GM12878 (cell line): ENCODE measurements around the gene ADAM15.

Source experiments
- ATF7 ChIP-seq: fragments of 450-650 bp; IDR thresholded peaks from 2 replicates; pipeline ENCODE4 v1.6.1; 2016; ENCODE audit warnings: low read depth, mild to moderate bottlenecking
- CBX5 ChIP-seq: sonication (generic); IDR thresholded peaks from 2 replicates; pipeline ENCODE4 v1.6.1; 2016; ENCODE audit warnings: low read depth, moderate library complexity, mild to moderate bottlenecking, inconsistent platforms
- EP300 ChIP-seq, 2 experiments: fragments of 150-350 bp in 1 of 2; IDR thresholded peaks; 2 replicates each; pipeline ENCODE4 v1.6.1; 2011 to 2012; ENCODE audit warnings: low read depth in 2 of 2, low read length in 2 of 2, borderline replicate concordance in 1 of 2, improper control_type of control experiment in 1 of 2, inconsistent platforms in 1 of 2; ENCODE audit not compliant: control insufficient read depth in 1 of 2
- TF ChIP-seq, protein P1 (sequence below): fragments of 450-650 bp; IDR thresholded peaks from 2 replicates; pipeline ENCODE4 v1.6.1; 2018; ENCODE audit warnings: mild to moderate bottlenecking, low read depth, moderate library complexity; ENCODE audit not compliant: partially characterized antibody
- TF ChIP-seq, protein P2 (sequence below), 3 experiments: IDR thresholded peaks in 2 of 3; conservative IDR thresholded peaks in 1 of 3; 2 replicates each; pipeline ENCODE4 v1.5.1; 2011; ENCODE audit warnings: low read depth in 3 of 3, low read length in 3 of 3, mild to moderate bottlenecking in 3 of 3, control low read depth in 2 of 3, moderate library complexity in 2 of 3, inconsistent platforms in 1 of 3, mixed read lengths in 1 of 3; ENCODE audit not compliant: control insufficient read depth in 2 of 3, insufficient read depth in 1 of 3; ENCODE audit errors: extremely low read depth in 1 of 3

DNA sequence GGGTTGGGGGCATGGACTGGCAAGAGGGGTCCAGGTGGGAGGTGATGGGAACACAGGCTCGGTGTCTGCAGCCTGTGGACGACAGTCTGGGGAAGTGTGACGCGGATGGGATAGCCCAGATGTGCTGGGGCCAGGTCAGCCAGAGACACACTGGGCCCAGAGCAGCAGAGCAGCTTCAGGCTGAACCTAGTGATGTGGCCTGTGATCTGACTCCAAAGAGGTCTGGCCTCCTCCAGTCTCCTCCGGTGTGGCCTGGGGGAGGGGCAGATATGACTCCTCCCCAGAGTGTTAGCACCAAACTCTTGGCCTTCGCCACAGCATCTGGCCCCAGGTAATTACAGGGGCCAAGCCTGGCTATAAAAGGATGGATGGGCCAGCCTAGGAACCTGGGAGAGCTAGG, 41.0 kb downstream of the ADAM15 start:
- TF ChIP-seq ATF7 (no peak), EP300 (IDR thresholded peaks at IDR 0.05; ENCODE audit: borderline replicate concordance in 1 of 2, control insufficient read depth in 1 of 2, low read depth in 2 of 2, low read length in 2 of 2) (no peak), CBX5 (no peak)
- TF ChIP-seq, protein P1, sequence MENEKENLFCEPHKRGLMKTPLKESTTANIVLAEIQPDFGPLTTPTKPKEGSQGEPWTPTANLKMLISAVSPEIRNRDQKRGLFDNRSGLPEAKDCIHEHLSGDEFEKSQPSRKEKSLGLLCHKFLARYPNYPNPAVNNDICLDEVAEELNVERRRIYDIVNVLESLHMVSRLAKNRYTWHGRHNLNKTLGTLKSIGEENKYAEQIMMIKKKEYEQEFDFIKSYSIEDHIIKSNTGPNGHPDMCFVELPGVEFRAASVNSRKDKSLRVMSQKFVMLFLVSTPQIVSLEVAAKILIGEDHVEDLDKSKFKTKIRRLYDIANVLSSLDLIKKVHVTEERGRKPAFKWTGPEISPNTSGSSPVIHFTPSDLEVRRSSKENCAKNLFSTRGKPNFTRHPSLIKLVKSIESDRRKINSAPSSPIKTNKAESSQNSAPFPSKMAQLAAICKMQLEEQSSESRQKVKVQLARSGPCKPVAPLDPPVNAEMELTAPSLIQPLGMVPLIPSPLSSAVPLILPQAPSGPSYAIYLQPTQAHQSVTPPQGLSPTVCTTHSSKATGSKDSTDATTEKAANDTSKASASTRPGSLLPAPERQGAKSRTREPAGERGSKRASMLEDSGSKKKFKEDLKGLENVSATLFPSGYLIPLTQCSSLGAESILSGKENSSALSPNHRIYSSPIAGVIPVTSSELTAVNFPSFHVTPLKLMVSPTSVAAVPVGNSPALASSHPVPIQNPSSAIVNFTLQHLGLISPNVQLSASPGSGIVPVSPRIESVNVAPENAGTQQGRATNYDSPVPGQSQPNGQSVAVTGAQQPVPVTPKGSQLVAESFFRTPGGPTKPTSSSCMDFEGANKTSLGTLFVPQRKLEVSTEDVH, result no peak
- TF ChIP-seq, protein P2, sequence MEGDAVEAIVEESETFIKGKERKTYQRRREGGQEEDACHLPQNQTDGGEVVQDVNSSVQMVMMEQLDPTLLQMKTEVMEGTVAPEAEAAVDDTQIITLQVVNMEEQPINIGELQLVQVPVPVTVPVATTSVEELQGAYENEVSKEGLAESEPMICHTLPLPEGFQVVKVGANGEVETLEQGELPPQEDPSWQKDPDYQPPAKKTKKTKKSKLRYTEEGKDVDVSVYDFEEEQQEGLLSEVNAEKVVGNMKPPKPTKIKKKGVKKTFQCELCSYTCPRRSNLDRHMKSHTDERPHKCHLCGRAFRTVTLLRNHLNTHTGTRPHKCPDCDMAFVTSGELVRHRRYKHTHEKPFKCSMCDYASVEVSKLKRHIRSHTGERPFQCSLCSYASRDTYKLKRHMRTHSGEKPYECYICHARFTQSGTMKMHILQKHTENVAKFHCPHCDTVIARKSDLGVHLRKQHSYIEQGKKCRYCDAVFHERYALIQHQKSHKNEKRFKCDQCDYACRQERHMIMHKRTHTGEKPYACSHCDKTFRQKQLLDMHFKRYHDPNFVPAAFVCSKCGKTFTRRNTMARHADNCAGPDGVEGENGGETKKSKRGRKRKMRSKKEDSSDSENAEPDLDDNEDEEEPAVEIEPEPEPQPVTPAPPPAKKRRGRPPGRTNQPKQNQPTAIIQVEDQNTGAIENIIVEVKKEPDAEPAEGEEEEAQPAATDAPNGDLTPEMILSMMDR (IDR thresholded peaks at IDR 0.05 in 2 of 3, conservative IDR thresholded peaks at IDR 0.05 in 1 of 3; ENCODE audit: control insufficient read depth in 2 of 3, extremely low read depth in 1 of 3, insufficient read depth in 1 of 3, low read depth in 3 of 3, low read length in 3 of 3), result no peak
